CD14-positive monocyte (primary cell): ENCODE results near the gene NTRK2. TPM values are rescaled to one million over a fixed set of nuclear protein-coding genes. Genes with fewer than 3 reads are reported as not detected.

ENCODE experiments used
- DNase-seq, 3 donors: peaks; one replicate each; pipeline ENCODE4 v3.0.0-alpha.2; 2011 to 2022
- H2AFZ ChIP-seq: 2 replicates; pipeline ENCODE4 v1.6.0; 2012; ENCODE audit warnings: mild to moderate bottlenecking, low read depth, low read length, inconsistent platforms; ENCODE audit not compliant: insufficient read depth, poor library complexity, severe bottlenecking
- H3K27ac ChIP-seq, 2 donors: 1 replicate in 1 of 2; 2 replicates in 1 of 2; pipeline ENCODE4 v1.5.1; 2012 to 2013; ENCODE audit warnings: low read length in 2 of 2, control low read depth in 1 of 2, inconsistent platforms in 1 of 2, low read depth in 1 of 2, mild to moderate bottlenecking in 1 of 2
- H3K27me3 ChIP-seq, 2 donors: one replicate each; pipeline versions ENCODE4 v1.6.0 to v1.6.1; 2011 to 2013; ENCODE audit warnings: low read length in 2 of 2; ENCODE audit not compliant: control insufficient read depth in 2 of 2, insufficient read depth in 2 of 2
- H3K36me3 ChIP-seq, 2 donors: replicated peaks in 1 of 2; 1 replicate in 1 of 2; 2 replicates in 1 of 2; pipeline versions ENCODE4 v1.5.1 to v1.6.1; 2012 to 2013; ENCODE audit warnings: low read length in 2 of 2, control low read depth in 1 of 2, inconsistent platforms in 1 of 2, mild to moderate bottlenecking in 1 of 2; ENCODE audit not compliant: insufficient read depth in 2 of 2, control insufficient read depth in 1 of 2
- H3K4me1 ChIP-seq, 2 donors: 1 replicate in 1 of 2; 2 replicates in 1 of 2; pipeline versions ENCODE4 v1.5.1 to v1.6.1; 2012 to 2013; ENCODE audit warnings: low read length in 2 of 2, control low read depth in 1 of 2, inconsistent platforms in 1 of 2, mild to moderate bottlenecking in 1 of 2, moderate library complexity in 1 of 2; ENCODE audit not compliant: insufficient read depth in 2 of 2, control insufficient read depth in 1 of 2
- H3K4me2 ChIP-seq: replicated peaks from 2 replicates; pipeline ENCODE3; 2012; ENCODE audit warnings: low read length, moderate library complexity, mild to moderate bottlenecking; ENCODE audit not compliant: poor library complexity, severe bottlenecking; ENCODE audit errors: extremely low read depth
- H3K4me3 ChIP-seq, 3 experiments: fragments of 200-600 bp in 1 of 3; sonication (generic) in 1 of 3; replicated peaks in 1 of 3; 1 replicate in 2 of 3; 2 replicates in 1 of 3; pipeline ENCODE4 v1.5.1; 2011 to 2013; ENCODE audit warnings: low read length in 3 of 3, mild to moderate bottlenecking in 3 of 3, control low read depth in 2 of 3, low read depth in 2 of 3, inconsistent platforms in 1 of 3, moderate library complexity in 1 of 3
- H3K79me2 ChIP-seq: 2 replicates; pipeline ENCODE4 v1.6.0; 2012; ENCODE audit warnings: mild to moderate bottlenecking, control low read depth, inconsistent platforms, low read length, moderate library complexity; ENCODE audit not compliant: insufficient read depth
- H3K9ac ChIP-seq: 2 replicates; pipeline ENCODE4 v1.6.0; 2017; ENCODE audit warnings: low read length, mild to moderate bottlenecking; ENCODE audit not compliant: insufficient read depth, poor library complexity, severe bottlenecking
- H3K9me3 ChIP-seq, 2 donors: replicated peaks in 1 of 2; 1 replicate in 1 of 2; 2 replicates in 1 of 2; pipeline versions ENCODE4 v1.5.1 to v1.6.1; 2012 to 2013; ENCODE audit warnings: low read length in 2 of 2, control low read depth in 1 of 2; ENCODE audit not compliant: control insufficient read depth in 1 of 2, insufficient read depth in 1 of 2
- H4K20me1 ChIP-seq: 2 replicates; pipeline ENCODE4 v1.6.0; 2012; ENCODE audit warnings: mild to moderate bottlenecking, low read length, control low read depth, moderate library complexity; ENCODE audit not compliant: insufficient read depth
- H3K27ac Mint-ChIP-seq, 7 donors: one replicate each; pipeline ENCODE4 v1.8.0; 2020; ENCODE audit warnings: mild to moderate bottlenecking in 7 of 7, mixed read lengths in 7 of 7, moderate library complexity in 6 of 7, inconsistent platforms in 2 of 7
- H3K27me3 Mint-ChIP-seq, 3 donors: one replicate each; pipeline ENCODE4 v1.8.0; 2021 to 2022; ENCODE audit warnings: low read depth in 3 of 3, mild to moderate bottlenecking in 3 of 3, mixed read lengths in 3 of 3, moderate library complexity in 3 of 3, inconsistent platforms in 1 of 3
- H3K36me3 Mint-ChIP-seq, 2 donors: one replicate each; pipeline ENCODE4 v1.8.0; 2020; ENCODE audit warnings: mixed read lengths in 2 of 2, inconsistent platforms in 1 of 2, mild to moderate bottlenecking in 1 of 2
- H3K4me1 Mint-ChIP-seq: one replicate; pipeline ENCODE4 v1.8.0; 2020; ENCODE audit warnings: mild to moderate bottlenecking, mixed read lengths
- H3K4me3 Mint-ChIP-seq, 2 donors: one replicate each; pipeline ENCODE4 v1.8.0; 2020; ENCODE audit warnings: mild to moderate bottlenecking in 2 of 2, mixed read lengths in 2 of 2, moderate library complexity in 1 of 2
- H3K9me3 Mint-ChIP-seq, 7 donors: one replicate each; pipeline ENCODE4 v1.8.0; 2020 to 2022; ENCODE audit warnings: mixed read lengths in 7 of 7, mild to moderate bottlenecking in 6 of 7, moderate library complexity in 6 of 7, inconsistent platforms in 2 of 7
- CTCF ChIP-seq: fragments of 200-600 bp; IDR thresholded peaks from one replicate; pipeline ENCODE4 v1.8.0; 2022; ENCODE audit warnings: antibody characterized with exemption, mild to moderate bottlenecking
- WGBS: methylation state at CpG from one replicate; pipeline ENCODE4 v1.1.5; 2013; ENCODE audit warnings: missing lambda C conversion rate; ENCODE audit not compliant: insufficient coverage; 5-methylcytosine and 5-hydroxymethylcytosine counted together
- intact Hi-C, 2 donors: fragments of 100-400 bp; cut with micrococcal nuclease; formaldehyde crosslinking; loops; one replicate each; pipeline versions ENCODE4 v1.15.0 to v1.15.1; 2023
- polyA plus RNA-seq, 3 donors: library from polyadenylated mRNA; depleted of rRNA in 1 of 3; unstranded in 2 of 3; stranded (reverse) in 1 of 3; fragments of 300-500 nt in 2 of 3; fragments of >200 nt in 1 of 3; fragmentation: Illumina TruSeq in 2 of 3; gene quantifications; 1 replicate in 2 of 3; 2 replicates in 1 of 3; pipeline ENCODE4 v1.2.3, GENCODE V29; 2012 to 2021

Gene NTRK2
- polyA plus RNA-seq, 3 donors = not detected

GRCh38 chr9:84924266-84924665 lies 254.7 kb downstream of the NTRK2 start:
- Mint-ChIP-seq H3K4me1 (no peaks in the 10 kb centered on the region), H3K36me3 (no peaks in the 10 kb centered on the region), H3K27ac (no peak overlapping the region), H3K27me3 (peaks cover 0 to 3% (median 1%) of the 10 kb centered on the region in 3 donors), H3K9me3 (peaks cover 0 to 10% (median 2%) of the 10 kb centered on the region in 7 donors), H3K4me3 (no peak overlapping the region)
- no peak for DNase-seq
- 75% methylated on average over 1 of the region's 6 CpGs for WGBS
- H3K27me3 ChIP-seq = no peaks in the 10 kb centered on the region
- H3K4me1 ChIP-seq = no peaks in the 10 kb centered on the region
- no peaks in the 10 kb centered on the region for H3K9me3 ChIP-seq
- H3K4me2 ChIP-seq = no peak overlapping the region
- no peak overlapping the region for H2AFZ ChIP-seq
- no peak overlapping the region for H3K27ac ChIP-seq
- no peak for TF ChIP-seq CTCF
- H3K36me3 ChIP-seq = no peaks in the 10 kb centered on the region
- intact Hi-C loops = no loop called here
- no peaks in the 10 kb centered on the region for H4K20me1 ChIP-seq
- H3K9ac ChIP-seq = no peak overlapping the region
- no peaks in the 10 kb centered on the region for H3K79me2 ChIP-seq
- no peak overlapping the region for H3K4me3 ChIP-seq

GRCh38 chr9:84925225-84925872 lies 255.8 kb downstream of the NTRK2 start:
- Mint-ChIP-seq H3K27ac (no peak overlapping the region), H3K36me3 (no peaks in the 10 kb centered on the region), H3K27me3 (peaks cover 0 to 6% (median 1%) of the 10 kb centered on the region in 3 donors), H3K9me3 (peaks cover 0 to 10% (median 2%) of the 10 kb centered on the region in 7 donors), H3K4me3 (no peak overlapping the region), H3K4me1 (no peaks in the 10 kb centered on the region)
- intact Hi-C loops = no loop called here
- no peak overlapping the region for H3K9ac ChIP-seq
- H3K36me3 ChIP-seq = no peaks in the 10 kb centered on the region
- no peak for DNase-seq
- H4K20me1 ChIP-seq = no peaks in the 10 kb centered on the region
- H3K4me2 ChIP-seq = no peak overlapping the region
- TF ChIP-seq CTCF = no peak
- 81% methylated on average over 7 of the region's 7 CpGs for WGBS
- H3K27ac ChIP-seq = no peak overlapping the region
- no peaks in the 10 kb centered on the region for H3K27me3 ChIP-seq
- H3K79me2 ChIP-seq = no peaks in the 10 kb centered on the region
- no peak overlapping the region for H3K4me3 ChIP-seq
- no peak overlapping the region for H2AFZ ChIP-seq
- H3K9me3 ChIP-seq = no peaks in the 10 kb centered on the region
- no peaks in the 10 kb centered on the region for H3K4me1 ChIP-seq
